GM21619 (cell line): ENCODE results near the gene RERE.
A peak's percentile ranks its signal among the peaks of the same experiment; 100 is the strongest.
"Not testable (repeated sequence)": the region's sequence is repeated elsewhere in the genome, so short reads cannot be mapped to it uniquely, and the experiment has no call there.

ENCODE experiments used
- ATAC-seq: cut with Tn5 transposase; IDR thresholded peaks from one replicate; pipeline ENCODE4 v1.9.1; 2021; ENCODE audit not compliant: unreplicated experiment

Gene RERE

GRCh38 chr1:8525558-8526275 lies 291.7 kb downstream of the RERE start:
- peak; percentile 63 for ATAC-seq

DNA sequence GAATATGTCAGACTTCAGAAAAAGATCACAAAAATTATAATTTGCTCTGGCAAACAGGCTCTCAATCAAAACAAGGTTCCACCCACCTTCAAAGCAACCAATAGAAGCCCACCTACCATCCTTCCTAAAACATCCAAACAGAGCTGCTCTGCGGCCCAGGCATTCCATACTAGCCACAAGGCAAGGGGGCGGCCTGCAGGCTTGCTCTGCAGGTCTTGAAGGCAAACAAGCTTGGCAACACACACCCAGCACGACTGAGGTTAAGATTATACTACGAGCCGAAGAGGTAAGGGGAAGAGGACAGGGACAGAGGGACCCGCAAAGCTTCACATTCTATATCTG lies 292.3 kb downstream of the RERE start:
- ATAC-seq = no peak

GRCh38 chr1:8524627-8525157 lies 292.7 kb downstream of the RERE start:
- ATAC-seq = no peak

- ATAC-seq = no peak
Measured at GRCh38 chr1:8523666-8524206, 293.7 kb downstream of the RERE start.

GRCh38 chr1:8520483-8520966 lies 296.9 kb downstream of the RERE start:
- no peak for ATAC-seq

DNA sequence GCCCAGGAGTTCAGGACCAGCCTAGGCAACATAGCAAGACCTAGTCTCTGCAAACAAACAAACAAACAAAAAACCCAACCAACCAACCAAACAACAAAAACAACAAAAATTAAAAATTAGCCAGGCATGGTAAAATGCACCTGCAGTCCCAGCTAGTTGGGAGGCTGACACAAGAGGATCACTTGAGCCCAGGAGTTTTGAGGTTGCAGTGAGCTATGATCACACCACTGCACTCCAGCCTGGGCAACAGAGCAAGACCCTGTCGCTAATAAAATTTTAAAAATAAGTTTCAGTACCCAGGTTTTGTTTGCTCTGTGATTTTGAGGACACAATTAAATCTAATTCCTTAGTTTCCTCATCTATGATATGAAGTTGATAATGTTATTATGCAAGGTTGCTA lies 298.3 kb downstream of the RERE start:
- no peak for ATAC-seq

- no peak for ATAC-seq
Measured at GRCh38 chr1:8518490-8518801, 299.0 kb downstream of the RERE start.

- ATAC-seq = no peak
Measured at GRCh38 chr1:8517661-8518489, 299.6 kb downstream of the RERE start.

- ATAC-seq = no peak
Measured at GRCh38 chr1:8516793-8517556, 300.5 kb downstream of the RERE start.

DNA sequence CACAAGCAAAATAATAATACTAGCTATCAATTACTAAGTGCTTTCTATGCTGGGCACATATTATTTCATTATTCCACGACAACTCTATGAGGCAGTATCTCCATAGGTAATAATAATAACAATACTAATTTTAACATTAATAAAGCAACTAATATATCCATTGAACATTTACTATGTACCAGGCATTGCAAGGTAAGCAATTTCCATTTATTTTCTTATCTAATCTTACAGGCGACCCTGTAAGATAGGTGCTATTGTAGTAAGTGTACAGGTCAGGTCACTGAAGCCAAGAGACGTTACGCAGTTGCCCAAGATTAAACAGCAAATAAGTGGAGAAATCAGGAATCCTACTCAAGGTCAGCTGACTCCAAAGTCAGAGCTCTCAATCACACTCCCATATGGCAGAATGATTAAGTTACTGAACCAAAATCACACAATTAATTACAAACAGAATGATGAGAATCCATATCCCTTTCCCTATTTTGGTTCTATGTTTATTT lies 301.1 kb downstream of the RERE start:
- ATAC-seq = no peak

- ATAC-seq = no peak
Measured at GRCh38 chr1:8512504-8512903, 304.9 kb downstream of the RERE start.

GRCh38 chr1:8510041-8510823 lies 307.2 kb downstream of the RERE start:
- no peak for ATAC-seq

GRCh38 chr1:8509579-8509978 lies 307.9 kb downstream of the RERE start:
- no peak for ATAC-seq

DNA sequence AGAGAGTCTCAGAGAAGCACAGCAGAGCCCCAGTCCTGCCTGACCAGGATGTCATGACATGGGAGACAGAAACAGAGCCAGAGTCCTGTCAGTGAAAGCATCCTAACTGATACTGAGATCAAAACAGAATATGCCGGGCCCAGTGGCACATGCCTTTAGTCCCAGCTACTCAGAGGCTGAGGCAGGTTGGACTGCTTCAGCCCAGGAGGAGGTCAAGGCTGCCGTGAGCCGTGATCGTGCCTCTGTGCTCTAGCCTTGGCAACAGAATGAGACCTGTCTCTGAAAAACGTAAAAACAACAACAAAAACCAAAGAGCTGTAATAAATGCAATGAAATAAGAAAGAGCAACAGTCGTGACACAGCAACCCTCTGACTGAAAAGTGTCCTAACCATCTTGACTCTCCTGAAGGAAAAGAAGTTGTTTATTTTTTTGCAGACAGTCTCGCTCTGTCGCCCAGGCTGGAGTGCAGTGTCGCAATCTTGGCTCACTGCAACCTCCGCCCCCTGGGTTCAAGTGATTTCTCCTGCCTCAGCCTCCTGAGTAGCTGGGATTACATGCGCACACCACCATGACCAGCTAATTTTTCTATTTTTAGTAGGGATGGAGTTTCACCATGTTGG lies 310.3 kb downstream of the RERE start:
- ATAC-seq = no peak

DNA sequence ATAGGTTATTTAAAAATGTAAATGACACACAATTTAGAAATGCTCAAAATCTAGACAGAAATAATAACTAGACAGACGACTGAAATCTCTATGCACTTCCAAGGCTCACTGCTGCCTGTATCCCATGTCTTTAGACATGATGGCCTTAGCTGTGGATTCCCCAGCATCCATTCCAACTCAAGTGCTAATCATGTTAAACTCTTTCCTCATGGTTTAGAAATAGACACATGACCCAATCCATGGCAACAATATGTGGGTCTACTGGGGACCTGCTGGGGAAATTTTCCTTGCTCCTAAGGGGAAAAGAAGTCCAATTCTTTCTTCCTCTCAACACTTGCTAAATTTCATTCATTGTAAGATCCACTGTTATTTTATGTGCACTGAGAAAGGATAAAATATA lies 311.0 kb downstream of the RERE start:
- ATAC-seq = no peak

GRCh38 chr1:8503842-8504241 lies 313.6 kb downstream of the RERE start:
- ATAC-seq = no peak

- not testable (repeated sequence) for ATAC-seq
Measured at GRCh38 chr1:8502949-8503348, 314.5 kb downstream of the RERE start.

DNA sequence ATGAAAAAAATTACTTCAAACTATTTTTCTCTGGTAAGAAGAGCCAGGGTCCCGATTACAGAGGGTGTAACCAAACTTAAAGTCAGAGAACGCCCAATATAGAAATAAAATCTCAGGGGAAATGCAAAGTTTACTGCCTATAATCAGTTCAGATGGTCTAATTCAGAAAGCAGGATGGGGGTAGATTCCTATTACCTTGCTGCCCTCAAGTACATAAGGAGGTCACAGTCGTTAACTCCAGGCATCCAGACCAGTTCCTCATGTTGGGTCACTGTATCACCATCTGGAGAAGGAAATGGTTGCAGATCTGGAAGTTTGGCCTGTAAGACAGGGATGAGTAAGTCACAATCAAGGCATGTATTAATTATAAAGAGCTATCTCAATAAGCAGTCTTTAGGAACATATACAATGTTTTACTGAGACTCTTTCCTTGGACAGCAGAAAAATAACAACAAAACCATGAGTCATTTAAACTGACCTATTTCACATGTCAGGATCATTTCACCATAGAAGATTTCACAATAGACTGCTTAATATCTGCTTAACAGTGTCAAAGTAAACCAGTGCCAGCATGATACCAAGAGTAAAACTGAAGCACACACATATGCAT lies 320.1 kb downstream of the RERE start:
- no peak for ATAC-seq

DNA sequence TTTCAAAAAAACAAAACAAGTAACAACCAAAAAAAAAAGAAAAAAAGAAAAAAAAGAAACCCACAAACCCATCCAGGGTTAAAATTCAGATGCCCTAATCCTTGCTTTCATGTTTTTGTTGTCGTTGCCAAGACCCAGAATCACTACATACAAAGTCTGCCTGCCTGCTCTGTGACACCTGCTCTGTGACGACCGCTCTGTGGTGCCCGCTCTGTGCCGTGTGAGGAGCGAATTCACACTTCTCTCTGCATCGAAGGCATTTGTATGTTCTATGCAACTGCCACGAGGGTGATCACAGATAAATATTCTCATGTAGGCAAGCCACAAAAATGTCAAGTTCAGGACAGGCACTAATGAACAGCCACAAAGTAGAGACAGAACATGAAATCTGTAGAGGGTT lies 321.0 kb downstream of the RERE start:
- peak; percentile 39 for ATAC-seq
